G401 (cell line): ENCODE data around the gene SLC1A2. TPM values are rescaled to one million over a fixed set of nuclear protein-coding genes. Genes with fewer than 3 reads are reported as not detected.

ENCODE experiments used
- DNase-seq: peaks from one replicate; pipeline ENCODE4 v3.0.0-alpha.2; 2015; ENCODE audit warnings: low spot score
- in situ Hi-C: cut with HindIII; loops from 2 replicates; pipeline ENCODE4 v1.10.0; 2016; ENCODE audit warnings: low sequenced_read_pairs, mixed read lengths
- total RNA-seq: library from RNA; depleted of rRNA; stranded (reverse); fragments of >200 nt; shearing (Covaris generic); gene quantifications from 2 replicates; pipeline ENCODE4 v1.2.3, GENCODE V29; 2014

Gene SLC1A2
- total RNA-seq, 1 experiment from 2014 or later = 0.14 TPM

DNA sequence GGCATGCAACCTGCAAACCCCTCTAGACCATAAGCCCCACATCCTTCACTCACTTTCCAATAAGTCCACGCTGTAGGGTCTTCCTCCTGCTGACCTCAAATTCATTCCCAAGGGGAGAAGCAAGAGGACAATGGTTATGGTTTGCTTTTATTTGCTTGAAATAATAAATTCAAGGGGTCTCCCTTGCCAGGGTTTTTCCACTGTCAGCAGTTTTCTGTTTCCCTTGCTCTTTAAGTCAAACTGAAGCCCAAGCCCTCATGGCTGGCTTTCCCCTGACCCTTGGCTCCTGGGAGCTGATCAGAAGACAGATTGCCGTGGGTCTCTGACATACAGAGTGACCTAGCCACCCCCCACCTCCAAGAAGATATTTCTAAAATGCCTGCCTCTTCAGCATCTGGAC is 3.9 kb downstream of the SLC1A2 start:
- no peak for DNase-seq
- in situ Hi-C loops = no loop called here

DNA sequence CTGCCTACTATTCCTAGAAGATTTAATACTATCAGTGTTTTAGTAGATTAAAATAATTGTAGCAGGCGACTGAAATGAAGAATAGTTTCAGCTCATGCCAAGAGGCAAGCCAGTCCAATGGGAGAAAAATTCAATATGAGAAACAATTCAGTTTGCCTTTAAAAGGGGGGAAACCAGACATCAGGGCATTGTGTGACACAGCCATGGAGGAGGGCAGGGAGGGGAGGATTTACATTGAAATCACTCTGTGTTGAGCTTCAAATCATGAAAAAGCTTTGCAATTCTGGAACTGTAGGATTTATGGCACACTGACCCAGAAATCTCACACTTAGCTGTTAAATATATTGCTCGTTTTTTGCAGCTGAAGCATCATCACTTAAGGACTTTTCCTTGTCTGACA is 4.6 kb downstream of the SLC1A2 start:
- in situ Hi-C loops = no loop called here
- peak; percentile 14 for DNase-seq

DNA sequence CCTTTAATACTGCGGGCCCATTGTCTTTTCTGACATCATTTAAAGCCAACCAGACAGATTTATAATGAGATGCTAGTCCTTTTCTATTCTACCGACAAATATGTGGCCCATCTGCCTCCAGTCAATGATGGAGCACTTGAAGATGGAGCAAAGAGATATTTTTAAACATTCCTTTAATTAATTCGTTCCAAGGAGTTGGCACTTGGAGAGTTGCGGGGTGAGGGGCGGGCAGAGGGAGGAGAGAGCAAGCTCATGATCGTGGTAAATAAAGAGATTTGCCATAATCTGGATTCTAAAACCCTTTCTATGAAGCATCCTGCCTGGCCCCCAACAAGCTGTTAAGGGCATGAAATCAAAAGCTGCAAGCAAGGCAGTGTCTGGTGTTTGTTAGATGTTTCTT is 5.0 kb downstream of the SLC1A2 start:
- in situ Hi-C loops = no loop called here
- peak; percentile 30 for DNase-seq

DNA sequence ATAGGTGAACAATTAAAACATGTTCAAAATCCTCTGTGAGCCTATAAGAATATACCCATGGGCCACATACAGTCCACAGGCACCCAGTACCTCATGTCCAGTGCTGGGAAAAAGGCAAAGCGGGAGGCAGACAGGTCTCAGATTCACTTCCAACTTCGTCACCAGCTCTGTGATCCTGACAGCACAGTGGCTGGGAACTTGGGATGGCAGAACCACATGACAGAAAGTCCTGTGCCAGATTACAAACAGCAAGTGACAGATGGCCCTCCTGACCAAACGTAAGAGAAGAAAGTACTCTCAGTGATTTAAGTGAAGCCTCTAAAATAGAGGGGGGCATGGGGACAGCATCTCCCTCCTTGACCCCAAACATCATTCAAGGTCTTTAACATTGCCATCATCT is 5.8 kb downstream of the SLC1A2 start:
- in situ Hi-C loops = no loop called here
- peak; percentile 85 for DNase-seq

DNA sequence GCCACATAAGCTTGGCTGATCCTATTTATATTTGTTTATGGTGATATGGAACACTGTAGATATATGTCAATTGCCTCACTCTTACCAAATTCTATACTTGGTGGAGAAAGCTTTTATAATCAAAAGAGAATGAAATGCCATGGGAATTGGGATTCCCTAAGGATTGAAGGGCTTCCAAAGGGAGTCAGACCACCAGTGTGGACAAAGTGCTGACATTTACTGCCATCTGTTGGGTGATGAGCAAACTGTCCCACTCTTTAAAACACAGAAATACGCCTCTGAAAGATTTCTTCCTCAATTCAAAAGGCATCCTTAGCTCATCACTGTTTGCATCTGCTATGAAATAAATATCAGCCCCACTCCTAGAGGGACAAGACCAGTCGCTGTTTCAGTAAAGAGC is 7.1 kb downstream of the SLC1A2 start:
- in situ Hi-C loops = no loop called here
- peak; percentile 60 for DNase-seq

DNA sequence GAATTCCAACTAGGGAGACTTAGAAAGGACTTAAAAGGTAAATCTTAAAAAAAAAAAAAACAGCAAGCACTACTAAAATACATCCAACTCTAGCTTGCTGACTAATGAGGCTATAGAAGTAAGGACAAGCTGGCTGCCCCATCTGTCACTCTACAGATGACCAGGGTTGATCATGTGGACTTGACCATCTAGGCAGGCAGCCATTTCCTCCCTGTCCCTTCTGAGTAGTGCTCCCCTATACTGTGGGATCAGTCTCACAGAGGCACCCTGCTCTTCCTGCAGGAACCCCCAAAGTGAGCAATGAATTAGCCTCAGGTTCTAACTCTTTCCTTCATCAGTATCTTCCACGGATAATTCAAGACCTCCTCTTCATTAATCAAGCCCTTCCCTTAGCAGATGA is 12.3 kb downstream of the SLC1A2 start:
- in situ Hi-C loops = no loop called here
- DNase-seq = peak; percentile 68

DNA sequence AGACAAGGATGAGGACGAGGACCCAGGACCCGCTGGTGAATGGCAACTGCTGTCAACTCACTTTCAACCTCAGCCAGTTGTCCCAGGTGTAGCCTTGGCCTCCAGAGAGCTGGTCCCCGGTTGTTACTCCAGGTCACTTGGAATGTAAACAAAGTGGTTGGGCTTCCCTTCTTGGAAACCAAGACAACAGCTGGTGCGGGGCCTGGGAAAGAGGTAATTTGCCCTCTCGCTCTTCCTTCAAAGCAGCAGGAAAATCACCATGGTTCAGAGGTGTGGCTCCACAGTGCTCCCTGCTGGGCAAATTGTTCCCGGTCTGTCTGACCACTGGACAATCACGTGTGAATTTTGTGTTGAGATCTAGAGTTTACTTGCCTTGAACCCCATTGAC is 15.0 kb downstream of the SLC1A2 start:
- in situ Hi-C loops = no loop called here
- DNase-seq = no peak

DNA sequence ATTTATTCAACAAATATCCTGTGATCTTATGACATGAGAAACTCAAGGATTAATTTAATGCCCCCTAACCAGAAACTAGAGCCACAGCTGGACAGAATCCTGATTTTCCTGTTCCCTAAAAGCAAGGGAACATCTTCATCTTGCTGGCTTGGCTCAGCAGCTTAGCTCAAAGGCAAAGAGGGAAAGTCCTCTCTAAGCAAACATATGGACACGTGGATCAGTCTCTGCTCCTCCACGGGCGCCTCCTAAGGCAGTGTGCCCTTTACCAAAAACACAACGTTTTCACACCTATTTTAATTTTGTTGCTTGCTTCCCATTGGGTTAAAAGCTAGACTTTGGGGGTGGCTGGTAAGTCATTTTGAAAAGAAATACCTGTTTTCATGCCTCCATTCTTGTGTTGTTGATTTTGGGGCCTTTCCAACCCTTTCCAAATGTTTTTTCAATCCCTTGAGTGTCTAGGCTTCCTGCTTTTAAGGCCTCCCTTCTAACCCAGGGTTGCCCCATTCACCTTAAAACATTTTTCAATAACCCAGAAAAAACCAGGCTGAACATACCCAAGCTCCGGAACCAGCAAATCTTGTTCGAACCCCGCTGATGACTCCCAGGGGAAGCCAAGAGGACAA is 15.5 kb downstream of the SLC1A2 start:
- in situ Hi-C loops = no loop called here
- DNase-seq = no peak

DNA sequence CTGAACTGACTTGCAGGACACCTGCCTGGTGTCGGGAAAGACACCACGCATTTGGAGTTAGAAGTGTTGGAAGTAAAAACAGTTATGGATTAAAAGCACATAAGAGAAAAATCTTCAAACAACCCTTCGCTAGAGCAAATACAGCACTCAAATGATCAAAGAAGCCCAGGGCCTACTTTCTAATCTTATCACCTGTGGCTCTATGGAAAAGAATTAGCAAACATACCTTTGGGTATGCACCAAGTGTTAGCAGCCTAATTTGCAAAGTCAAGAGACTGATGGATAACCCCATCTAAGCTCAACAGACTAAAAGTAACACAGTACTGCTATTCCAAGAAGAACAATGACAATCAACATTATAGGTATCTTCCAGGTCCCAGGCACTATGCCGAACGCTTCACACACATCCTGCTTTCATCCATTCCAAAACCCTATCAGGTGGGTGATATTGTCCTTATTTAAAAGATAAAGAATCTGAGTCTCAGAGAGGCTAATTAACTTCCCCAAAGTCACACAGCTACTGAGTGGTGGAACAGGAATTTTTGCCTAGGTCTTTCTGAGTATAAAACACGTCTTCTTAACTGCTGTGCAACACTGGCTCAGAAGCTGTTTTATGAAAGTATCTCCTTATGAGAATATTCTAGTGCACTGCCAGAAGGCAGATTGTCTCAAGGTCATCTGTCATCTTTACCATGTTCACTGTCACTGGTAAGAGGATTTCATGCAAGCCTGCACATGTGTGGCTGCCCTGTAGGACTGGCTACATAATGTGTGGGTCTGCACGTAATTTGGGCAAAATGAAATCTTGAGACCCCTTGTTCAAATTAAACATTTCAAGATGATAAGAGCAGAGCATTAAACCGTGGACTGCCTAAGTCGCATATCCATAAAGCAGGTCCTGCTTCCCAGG is 16.4 kb downstream of the SLC1A2 start:
- in situ Hi-C loops = no loop called here
- no peak for DNase-seq

DNA sequence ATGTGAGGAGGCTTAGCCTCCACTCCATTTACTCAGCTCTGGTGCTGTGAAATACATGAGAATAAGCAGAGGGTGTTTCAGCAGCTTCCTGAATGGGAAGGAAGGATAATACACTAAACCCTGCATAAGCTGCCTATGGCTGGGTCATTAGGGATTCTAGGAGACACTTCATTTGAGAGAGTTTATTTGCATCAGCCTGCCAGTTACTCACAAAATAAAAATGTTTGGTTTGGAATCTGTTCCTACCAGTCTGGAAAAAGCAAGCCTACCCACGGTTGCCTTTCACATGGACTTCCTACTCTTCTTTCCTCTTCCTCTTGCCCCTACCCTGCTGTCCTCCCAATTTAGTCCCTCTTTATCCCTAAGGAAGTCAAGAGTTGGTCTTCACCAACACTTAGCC is 20.5 kb downstream of the SLC1A2 start:
- in situ Hi-C loops = no loop called here
- no peak for DNase-seq

DNA sequence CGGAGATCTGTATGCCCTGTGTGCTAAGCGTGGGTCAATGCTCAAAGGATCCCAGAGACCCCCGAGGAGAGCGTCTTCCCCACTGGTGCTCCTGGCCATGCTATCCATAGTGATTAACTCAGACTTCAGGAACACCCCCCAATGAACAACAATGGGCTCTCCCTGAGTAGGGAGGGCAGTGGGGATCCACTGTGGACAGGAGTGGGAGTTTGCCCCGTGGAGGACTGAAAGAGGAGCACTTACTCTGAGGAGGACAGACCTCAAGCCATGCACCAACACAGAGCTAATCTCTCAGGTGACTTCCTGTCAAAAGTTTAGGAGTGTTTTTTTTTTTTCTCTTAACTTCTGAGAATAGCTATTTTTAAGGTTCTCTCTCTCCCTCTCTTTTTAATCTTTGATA is 24.4 kb downstream of the SLC1A2 start:
- in situ Hi-C loops = no loop called here
- DNase-seq = no peak

DNA sequence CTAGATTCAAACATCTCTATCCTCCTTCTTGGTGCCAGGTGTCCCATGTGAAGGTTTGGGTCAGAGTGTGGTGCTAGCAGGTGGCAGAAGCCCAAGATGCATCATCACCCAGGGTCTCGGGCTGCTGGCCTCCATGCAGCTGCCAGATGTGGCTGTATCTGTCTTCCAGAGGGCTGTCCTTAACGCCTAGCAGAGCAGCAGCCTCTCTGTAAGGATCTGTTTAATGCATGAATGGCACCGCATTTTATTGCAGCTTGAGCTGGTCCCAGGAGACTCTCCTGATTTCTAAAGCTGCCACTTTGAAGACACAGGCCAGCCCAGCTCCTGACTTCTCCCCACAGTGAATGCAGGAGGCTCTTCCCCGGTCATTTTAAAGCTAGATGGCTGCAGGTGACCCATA is 26.3 kb downstream of the SLC1A2 start:
- DNase-seq = no peak
- in situ Hi-C loops = no loop called here

DNA sequence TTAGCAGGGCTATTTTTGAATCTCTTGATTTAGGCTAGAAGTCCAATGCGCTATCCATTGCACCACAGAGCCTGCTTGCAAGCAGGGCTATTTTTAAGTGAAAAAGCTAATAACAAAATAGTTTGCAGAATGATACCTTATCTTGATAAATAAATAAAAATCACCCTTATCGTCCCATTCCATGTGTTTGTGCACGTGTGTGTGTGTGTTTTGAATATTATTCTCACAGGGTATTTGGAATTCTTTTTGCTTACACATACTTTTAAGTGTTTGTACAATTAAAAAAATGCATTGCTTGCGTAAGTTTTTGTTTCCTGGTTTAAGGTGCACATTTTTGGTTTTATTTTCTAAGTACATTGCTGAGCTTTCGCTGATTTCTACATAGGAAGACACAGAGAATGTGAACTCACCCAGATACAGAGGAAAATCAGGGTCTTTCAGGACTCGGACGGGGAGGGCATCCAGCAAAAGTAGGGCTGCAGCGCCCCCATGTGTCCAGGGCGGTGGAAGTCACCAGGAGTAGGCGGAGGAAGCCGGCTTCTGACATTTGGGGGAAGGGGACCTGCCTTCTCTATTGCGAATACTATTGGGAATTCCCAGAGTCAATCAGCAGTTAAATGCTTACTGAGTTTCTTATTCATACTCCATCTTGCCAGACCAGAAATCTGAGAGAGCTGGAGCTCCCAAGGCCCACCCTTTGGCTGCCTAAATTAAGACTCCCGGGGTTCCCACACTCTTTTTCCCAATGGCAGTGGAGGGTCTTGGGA is 27.3 kb downstream of the SLC1A2 start:
- DNase-seq = peak; percentile 72
- in situ Hi-C loops = no loop called here

DNA sequence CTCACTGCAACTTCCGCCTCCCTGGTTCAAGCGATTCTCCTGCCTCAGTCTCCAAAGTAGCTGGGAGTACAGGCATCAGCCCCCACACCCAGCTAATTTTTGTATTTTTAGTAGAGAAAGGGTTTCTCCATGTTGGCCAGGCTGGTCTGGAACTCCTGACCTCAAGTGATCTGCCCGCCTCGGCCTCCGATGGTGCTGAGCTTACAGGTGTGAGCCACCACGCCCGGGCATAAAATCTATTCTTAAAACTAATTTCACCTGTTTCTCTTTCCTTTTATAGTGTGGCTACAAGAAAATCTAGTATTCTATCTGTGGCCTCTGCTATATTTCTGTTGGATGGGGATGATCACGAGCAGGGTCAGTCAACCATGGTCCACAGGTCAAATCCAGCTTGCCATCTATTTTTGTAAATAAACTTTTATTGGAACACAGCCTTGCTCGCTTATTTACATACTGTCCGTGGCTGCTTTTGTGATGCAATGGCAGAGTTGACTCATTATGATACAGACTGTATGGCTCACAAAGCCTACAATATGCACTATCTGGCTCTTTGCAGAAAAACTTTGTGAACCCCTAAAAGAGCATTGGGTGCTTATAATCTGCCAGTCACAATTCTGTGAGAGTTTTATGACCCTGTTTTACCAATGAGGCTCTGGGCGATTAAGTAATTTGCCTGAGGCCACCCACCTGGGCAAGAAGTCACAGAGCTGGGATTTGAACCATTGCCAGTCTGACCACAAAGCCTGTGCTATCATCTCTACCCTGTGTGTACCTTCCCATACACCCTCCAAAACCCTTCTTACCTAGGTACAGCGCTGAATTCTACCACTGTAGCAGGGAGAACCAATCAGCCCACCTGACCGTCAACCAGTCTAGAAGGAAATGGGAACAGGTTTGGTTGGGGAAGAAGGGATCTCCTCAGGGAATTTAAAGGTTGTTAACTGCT is 28.3 kb downstream of the SLC1A2 start:
- in situ Hi-C loops = no loop called here

DNA sequence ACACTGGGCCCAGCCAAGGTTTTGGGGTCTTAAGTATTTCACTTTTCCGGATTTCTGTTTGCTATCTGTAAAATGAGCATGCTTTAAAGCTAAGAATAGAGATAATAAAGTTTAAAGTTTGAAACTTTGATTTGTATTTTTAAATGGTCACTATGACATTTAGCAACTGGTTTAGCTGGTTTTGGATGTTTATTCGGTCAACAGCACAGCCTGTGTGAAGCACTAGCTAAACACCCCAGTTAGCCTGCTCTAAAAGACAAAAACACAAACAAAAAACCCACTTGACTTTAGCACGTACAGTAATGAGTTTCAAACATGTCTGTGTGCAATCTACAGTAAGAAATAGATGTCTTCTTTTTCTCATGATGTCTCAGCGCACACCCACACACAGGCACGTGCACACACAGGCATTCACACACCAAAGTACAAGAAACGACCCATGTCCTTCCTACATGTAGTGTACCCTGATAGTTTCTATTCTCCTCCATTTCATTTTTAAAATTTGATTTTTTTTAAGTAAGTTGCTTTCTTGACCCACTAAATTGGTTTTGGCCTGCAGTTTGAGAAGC is 29.4 kb downstream of the SLC1A2 start:
- no peak for DNase-seq
- in situ Hi-C loops = no loop called here

More for the DNA sequence above, 28.3 kb downstream of the SLC1A2 start:
- DNase-seq = no peak

DNA sequence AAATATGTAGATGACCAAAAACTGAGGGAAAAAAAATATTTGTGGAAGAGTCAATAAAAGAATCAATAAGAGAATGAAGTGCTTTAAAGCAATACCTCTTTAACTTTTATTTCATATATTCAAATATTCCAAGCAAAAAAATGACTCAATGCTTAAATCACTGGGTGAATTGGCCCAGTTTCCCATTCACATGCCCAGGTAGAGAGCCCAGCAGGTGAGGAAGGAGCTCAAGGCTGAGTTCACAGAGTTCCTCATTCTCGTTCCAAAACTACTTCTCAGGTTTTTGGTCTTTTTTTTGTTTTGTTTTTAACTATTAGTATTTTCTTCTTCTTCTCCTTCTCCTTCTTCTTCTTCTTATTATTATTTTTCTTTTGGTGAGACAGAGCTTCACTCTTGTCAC is 30.2 kb downstream of the SLC1A2 start:
- DNase-seq = no peak
- in situ Hi-C loops = no loop called here

DNA sequence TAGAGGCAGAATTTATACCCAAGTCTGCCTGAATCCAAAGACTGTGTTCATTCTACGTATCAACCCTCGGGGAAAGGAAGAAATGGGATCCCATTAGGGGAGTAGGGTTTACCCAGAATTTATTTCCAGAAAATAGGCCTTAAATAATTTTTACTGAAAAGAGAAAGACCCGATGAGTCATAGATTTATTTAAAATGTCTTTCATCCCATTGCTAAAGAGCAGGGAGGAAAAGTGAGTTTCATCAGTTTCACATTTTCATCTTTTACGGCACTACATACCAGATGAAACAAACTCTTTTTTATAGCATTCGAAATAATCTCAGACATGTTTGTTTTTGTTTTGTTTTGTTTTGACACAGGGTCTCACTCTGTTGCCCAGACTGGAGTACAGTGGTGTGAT is 31.3 kb downstream of the SLC1A2 start:
- DNase-seq = no peak
- in situ Hi-C loops = no loop called here

DNA sequence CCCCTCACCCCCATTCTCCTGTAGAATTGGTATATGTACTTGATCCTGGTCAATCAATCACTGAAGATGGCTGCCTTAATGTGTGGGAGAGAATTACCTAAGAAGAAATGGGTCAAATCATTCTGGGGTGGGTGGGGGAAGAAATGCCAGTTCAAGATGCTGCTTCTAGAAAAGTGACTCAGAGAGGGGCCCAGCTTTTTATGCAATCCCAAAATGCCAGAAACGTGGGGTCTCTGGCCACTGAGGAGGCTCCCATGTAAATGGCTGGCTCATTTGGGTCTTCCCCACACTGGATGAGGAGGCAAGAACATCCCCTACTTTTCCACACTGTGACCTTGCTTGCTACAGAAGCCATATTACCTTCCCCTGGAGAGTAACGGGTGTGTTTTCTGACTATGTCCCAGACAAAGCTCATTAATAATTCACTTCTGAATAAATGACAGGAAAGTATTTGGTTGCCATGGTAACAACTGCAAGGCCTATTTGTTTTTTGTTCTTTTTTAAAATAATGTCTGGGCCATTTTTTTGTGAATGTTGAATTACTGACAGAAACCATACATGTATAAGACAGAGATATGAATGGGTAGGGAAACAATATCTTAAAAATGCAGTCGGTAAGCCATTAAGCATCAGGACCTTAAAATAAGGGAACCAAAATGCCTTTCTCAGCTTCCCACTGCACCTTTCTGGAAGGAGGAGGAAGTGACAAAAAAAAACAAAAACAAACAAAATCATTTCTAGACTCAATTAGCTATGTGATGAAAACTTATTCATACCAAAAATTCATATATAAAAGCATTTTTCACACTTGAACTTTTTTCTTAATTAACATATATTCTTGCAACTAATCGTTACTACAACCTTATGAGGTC is 32.0 kb downstream of the SLC1A2 start:
- no peak for DNase-seq
- in situ Hi-C loops = no loop called here
